Stimulated activated naive CD8-positive, alpha-beta T cell treated with anti-CD3 and anti-CD28 coated beads, Interleukin-15, Interleukin-2, amounts not matched to agents 100 ng/mL and 50 ng/mL, for 24 hours (primary cell): Measurements from ENCODE around the gene PPP1R9A.

Experiments used
- H3K27ac Mint-ChIP-seq: one replicate; pipeline ENCODE4 v1.8.0; 2021; ENCODE audit warnings: mild to moderate bottlenecking, mixed read lengths
- H3K27me3 Mint-ChIP-seq: one replicate; pipeline ENCODE4 v1.8.0; 2021; ENCODE audit warnings: mixed read lengths
- H3K36me3 Mint-ChIP-seq: one replicate; pipeline ENCODE4 v1.8.0; 2021; ENCODE audit warnings: low read depth, mixed read lengths
- H3K4me1 Mint-ChIP-seq: one replicate; pipeline ENCODE4 v1.8.0; 2021; ENCODE audit warnings: low read depth, mixed read lengths
- H3K4me3 Mint-ChIP-seq: one replicate; pipeline ENCODE4 v1.8.0; 2021; ENCODE audit warnings: mild to moderate bottlenecking, mixed read lengths
- H3K9me3 Mint-ChIP-seq: one replicate; pipeline ENCODE4 v1.8.0; 2021; ENCODE audit warnings: mixed read lengths

The PPP1R9A gene

DNA sequence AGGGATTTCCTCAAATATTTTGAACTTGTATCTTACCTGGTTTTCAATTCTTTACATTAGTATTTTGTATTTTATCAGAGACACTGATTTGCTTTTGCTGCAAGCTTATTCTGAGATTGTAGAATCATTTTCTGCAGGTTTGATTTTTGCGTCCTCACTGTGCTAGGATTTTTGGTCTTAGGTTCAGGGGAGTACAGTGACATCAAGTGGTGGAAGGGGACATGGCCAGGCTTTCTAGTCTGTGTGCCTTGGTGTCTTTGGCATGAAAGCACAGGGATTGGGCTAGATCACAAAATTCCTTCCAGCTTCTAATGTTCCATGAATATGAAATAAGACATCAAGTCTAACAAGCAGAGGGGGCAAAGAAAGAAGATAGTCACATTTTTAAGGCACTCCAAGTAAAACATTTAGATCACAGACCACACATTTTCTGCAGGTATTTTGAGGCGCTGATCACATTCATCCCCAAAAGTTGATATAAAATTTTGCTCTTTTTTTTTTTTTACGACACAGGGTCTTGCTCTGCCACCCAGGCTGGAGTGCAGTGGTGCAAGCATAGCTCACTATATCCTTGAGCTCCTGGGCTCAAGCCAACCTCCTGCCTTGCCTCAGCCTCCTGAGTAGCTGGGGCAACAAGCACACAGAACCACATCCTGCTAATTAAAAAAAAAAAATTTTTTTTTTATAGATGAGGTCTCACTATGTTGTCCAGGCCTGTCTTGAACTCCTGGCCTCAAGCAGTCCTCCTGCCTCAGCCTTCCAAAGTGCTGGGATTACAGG is 292.6 kb downstream of the PPP1R9A start:
- Mint-ChIP-seq H3K27ac (no peak overlapping the region), H3K27me3 (no peaks in the 10 kb centered on the region), H3K36me3 (no peaks in the 10 kb centered on the region), H3K4me3 (no peak overlapping the region), H3K9me3 (no peaks in the 10 kb centered on the region), H3K4me1 (no peaks in the 10 kb centered on the region)

DNA sequence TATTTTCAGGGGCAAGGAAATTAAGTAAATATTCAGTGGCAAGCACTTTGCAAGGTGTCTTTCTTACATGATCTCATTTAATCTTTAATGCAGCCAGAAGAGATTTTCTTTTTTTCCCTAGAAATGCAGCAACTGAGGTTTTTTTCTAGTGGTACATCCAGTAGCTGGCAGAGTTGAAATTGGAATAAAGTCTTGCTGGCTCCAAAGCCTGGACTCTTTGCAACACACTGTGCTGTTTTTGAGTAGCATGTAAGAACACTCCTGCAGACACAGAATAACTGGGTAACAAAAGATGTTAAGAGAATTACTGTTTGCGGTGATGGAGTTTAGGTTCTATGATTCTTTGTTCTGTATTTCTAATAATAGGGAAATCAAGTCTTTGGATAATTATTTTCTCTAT is 293.3 kb downstream of the PPP1R9A start:
- no peak overlapping the region for H3K4me3 Mint-ChIP-seq
- no peaks in the 10 kb centered on the region for H3K27me3 Mint-ChIP-seq
- no peaks in the 10 kb centered on the region for H3K9me3 Mint-ChIP-seq
- H3K36me3 Mint-ChIP-seq = no peaks in the 10 kb centered on the region
- no peaks in the 10 kb centered on the region for H3K4me1 Mint-ChIP-seq
- H3K27ac Mint-ChIP-seq = no peak overlapping the region

DNA sequence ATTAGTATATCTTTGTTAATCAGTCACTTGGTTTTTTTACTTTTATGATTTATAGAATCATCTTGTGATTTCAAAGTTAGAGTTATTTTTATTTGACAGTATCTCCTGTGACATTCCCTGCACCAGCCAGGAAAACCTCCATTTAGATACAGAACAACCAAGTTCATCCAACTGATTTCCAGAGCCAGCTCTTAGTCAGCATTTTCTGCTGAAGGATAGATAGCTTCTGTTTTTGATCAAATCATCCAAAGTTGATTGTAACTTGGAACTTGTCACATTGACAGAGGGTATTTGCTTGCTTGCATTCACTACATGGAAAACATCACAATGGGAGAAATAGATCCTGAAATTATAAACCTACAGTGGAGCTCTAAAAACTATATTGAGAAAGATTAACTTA is 294.3 kb downstream of the PPP1R9A start:
- H3K9me3 Mint-ChIP-seq = no peaks in the 10 kb centered on the region
- H3K27ac Mint-ChIP-seq = no peak overlapping the region
- no peak overlapping the region for H3K4me3 Mint-ChIP-seq
- no peaks in the 10 kb centered on the region for H3K4me1 Mint-ChIP-seq
- no peaks in the 10 kb centered on the region for H3K27me3 Mint-ChIP-seq
- no peaks in the 10 kb centered on the region for H3K36me3 Mint-ChIP-seq

DNA sequence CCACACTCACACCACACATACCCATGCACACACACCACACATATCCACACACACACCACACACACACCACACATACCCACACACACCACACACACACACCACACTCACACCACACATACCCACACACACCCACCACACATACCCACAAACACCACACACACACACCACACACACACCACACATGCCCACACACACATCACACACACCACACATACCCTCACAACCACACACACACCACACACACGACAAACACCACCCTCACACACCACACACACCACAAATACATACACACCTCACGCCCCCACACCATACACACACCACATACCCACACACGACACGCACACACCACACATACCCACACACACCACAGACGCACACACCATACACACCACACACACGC is 297.2 kb downstream of the PPP1R9A start:
- no peaks in the 10 kb centered on the region for H3K36me3 Mint-ChIP-seq
- H3K27me3 Mint-ChIP-seq = no peaks in the 10 kb centered on the region
- no peak overlapping the region for H3K4me3 Mint-ChIP-seq
- no peak overlapping the region for H3K27ac Mint-ChIP-seq
- H3K9me3 Mint-ChIP-seq = no peaks in the 10 kb centered on the region
- no peaks in the 10 kb centered on the region for H3K4me1 Mint-ChIP-seq

DNA sequence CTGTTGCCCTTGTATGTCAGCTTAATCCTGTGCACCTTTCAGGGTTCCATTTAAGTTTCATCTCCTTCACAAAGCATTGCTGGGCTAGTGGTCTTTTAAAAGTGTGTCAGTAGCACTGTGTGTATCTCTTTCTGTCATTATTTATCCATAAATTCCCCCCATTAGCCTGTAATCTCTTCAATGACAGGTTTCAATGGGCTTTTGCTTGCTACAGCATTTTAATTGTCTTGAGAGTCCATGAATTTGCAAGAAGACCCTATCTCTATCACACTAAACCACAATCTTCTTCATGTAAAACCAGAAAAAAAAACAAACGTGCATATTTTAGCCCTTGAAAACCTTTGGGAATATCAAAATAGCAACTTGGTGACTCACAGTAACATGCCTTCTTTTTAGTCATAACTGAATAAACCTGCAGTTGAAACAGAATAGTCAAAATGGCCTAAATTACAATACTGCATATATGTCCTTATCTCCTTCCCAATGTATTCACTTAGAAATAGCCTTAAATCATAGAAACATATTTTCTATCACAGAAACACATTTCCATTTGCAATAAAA is 298.4 kb downstream of the PPP1R9A start:
- Mint-ChIP-seq H3K27ac (no peak overlapping the region), H3K4me3 (no peak overlapping the region), H3K27me3 (no peaks in the 10 kb centered on the region), H3K9me3 (no peaks in the 10 kb centered on the region), H3K4me1 (no peaks in the 10 kb centered on the region), H3K36me3 (no peaks in the 10 kb centered on the region)

DNA sequence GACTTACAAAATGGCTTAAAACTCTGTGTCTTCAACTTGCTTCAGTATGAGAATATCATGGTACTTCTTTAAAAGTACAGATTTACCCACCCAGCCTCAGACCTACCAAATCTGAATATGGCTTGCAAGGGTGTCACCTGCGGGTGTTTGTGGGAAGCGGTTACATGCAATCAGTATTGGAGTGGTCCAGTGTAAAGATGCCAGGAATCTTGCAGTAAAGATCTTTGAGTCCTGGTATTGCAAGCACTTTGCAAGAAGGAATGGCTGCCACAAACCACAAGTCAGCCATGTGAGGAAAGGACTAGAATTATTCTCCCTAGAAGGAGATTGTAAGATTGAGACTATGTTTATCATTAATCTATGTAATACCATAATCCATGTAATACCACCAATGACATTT is 301.9 kb downstream of the PPP1R9A start:
- no peaks in the 10 kb centered on the region for H3K4me1 Mint-ChIP-seq
- H3K9me3 Mint-ChIP-seq = peaks cover 5% of the 10 kb centered on the region
- no peaks in the 10 kb centered on the region for H3K27me3 Mint-ChIP-seq
- no peaks in the 10 kb centered on the region for H3K36me3 Mint-ChIP-seq
- no peak overlapping the region for H3K4me3 Mint-ChIP-seq
- H3K27ac Mint-ChIP-seq = no peak overlapping the region

DNA sequence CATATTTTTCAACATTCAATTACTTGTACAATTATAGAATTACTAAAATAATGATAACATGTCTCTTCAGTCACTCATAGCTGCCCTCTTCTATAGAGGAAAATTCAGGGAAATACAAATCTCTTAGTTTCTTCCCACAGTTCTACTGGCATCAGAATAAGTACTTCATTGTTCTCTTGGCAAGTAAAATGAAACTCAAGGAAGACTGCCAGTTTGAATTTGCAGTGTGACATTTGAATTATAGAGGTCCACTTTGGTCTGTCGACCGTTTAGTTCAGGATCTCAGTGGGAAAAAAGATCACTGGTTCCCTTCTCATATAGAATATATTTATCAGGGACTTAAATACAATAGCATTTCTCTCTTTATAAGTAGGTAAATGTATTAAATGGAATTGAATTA is 302.4 kb downstream of the PPP1R9A start:
- H3K4me3 Mint-ChIP-seq = no peak overlapping the region
- peaks cover 5% of the 10 kb centered on the region for H3K9me3 Mint-ChIP-seq
- H3K36me3 Mint-ChIP-seq = no peaks in the 10 kb centered on the region
- H3K27me3 Mint-ChIP-seq = no peaks in the 10 kb centered on the region
- no peaks in the 10 kb centered on the region for H3K4me1 Mint-ChIP-seq
- H3K27ac Mint-ChIP-seq = no peak overlapping the region

DNA sequence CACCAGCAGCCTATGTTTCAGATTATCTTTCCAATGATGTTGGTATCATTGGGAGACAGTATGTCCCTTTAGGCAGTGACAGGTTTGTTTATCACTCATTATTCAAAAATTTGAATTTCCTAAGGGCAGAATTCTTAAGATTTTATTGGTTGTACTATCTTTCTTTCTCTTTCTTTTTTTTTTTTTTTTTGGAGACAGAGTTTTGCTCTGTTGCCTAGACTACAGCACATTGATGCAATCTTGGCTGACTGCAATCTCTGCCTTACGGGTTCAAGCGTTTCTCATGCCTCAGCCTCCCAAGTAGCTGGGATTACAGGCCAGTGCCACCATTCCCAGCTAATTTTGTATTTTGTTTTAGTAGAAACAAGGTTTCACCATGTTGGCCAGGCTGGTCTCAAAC is 305.8 kb downstream of the PPP1R9A start:
- Mint-ChIP-seq H3K4me1 (no peaks in the 10 kb centered on the region), H3K36me3 (no peaks in the 10 kb centered on the region), H3K4me3 (no peak overlapping the region), H3K27me3 (peaks cover 1% of the 10 kb centered on the region), H3K27ac (no peak overlapping the region), H3K9me3 (peaks cover 9% of the 10 kb centered on the region)

DNA sequence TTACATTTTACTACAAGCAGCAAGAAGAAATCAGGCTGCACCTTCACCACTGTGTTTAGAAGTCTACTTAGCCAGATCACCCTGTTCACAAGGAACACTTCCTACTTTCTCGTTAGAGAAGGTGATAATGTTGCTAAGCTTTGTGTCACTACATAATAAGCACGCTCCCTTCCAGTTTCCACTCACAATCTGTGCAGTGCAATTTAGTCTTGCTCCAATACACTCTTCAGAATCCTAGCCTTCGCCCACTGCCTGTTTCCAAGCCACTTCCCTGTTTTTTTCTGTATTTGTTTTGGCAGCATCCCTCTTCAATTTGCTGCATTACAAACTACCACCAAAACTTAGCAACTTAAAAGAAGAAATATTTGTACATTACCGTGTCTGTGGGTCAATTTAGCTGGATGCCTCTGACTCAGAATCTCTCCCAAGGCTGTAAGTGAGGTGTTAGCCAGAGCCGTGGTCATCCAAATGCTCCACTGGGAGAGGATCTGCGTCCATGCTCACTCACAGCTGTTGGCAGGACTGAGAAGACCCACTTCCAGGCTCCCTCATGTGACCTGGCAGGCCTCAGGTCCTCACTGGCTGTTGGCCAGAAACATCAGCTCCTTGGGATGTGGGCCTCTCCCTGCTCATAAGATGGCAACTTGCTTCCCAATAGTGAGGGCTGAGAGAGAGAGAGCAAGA is 306.6 kb downstream of the PPP1R9A start:
- H3K27me3 Mint-ChIP-seq = peaks cover 2% of the 10 kb centered on the region
- H3K4me1 Mint-ChIP-seq = no peaks in the 10 kb centered on the region
- H3K27ac Mint-ChIP-seq = no peak overlapping the region
- H3K4me3 Mint-ChIP-seq = no peak overlapping the region
- H3K36me3 Mint-ChIP-seq = no peaks in the 10 kb centered on the region
- H3K9me3 Mint-ChIP-seq = peaks cover 9% of the 10 kb centered on the region

DNA sequence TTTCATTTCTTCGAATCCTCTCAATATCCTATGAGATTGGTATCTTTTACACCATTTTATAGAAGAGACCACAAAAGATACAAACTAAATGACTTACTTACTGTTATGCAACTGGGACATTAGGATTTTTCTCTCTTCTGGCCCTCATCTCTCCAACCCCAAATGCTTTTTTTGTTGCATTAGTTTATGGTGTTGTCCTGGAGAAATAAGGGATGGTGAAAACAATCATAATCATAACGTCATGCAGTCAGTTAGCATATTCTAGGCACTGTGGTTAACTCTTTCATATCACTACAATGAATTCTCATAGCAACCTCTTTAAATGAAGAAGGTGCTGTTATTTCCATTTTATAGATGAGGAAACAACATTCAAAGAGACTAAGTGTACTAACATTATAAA is 312.3 kb downstream of the PPP1R9A start:
- Mint-ChIP-seq H3K36me3 (no peaks in the 10 kb centered on the region), H3K27me3 (peaks cover 15% of the 10 kb centered on the region), H3K4me3 (no peak overlapping the region), H3K9me3 (peaks cover 4% of the 10 kb centered on the region), H3K4me1 (no peaks in the 10 kb centered on the region), H3K27ac (no peak overlapping the region)

DNA sequence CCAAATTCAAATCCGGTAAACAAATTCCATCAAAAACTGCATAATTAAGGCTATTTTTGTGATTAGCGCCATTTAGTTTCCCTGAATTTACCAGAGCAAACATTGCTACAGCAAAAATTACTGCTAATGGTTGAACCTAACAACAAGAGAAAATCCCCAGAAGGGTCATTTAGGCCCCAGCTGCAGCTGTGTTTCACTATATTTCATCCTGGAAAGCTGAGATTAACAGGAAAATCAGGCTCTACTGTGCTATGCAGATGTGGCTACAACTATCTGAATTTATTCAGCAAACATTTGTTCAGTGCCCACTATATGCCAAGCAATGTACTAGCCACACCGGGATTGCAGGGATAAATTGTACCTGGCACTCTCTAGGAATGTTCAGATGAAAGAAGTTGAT is 312.9 kb downstream of the PPP1R9A start:
- H3K36me3 Mint-ChIP-seq = no peaks in the 10 kb centered on the region
- no peak overlapping the region for H3K27ac Mint-ChIP-seq

DNA sequence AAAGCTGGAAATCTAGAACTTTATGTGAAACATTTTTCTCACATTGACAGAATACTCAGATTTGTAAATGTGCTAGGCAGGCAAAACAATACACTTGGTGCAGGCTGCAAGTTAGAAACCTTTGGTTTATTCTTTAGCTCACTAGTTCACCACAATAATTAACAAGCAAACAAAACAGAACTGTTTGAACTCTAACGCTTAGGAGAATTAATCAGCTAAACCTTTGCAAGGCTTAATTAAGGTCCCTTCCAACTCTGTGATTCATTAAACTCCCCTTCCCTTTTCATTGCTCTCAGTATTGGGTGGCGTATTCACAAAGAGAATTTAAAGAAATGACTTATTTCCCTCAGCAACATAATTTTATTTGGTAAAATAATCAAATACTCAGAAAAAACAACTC is 317.9 kb downstream of the PPP1R9A start:
- peaks cover 21% of the 10 kb centered on the region for H3K27me3 Mint-ChIP-seq

More for the DNA sequence above, 312.9 kb downstream of the PPP1R9A start:
- Mint-ChIP-seq H3K27me3 (peaks cover 15% of the 10 kb centered on the region), H3K4me1 (no peaks in the 10 kb centered on the region), H3K4me3 (no peak overlapping the region), H3K9me3 (peaks cover 4% of the 10 kb centered on the region)

DNA sequence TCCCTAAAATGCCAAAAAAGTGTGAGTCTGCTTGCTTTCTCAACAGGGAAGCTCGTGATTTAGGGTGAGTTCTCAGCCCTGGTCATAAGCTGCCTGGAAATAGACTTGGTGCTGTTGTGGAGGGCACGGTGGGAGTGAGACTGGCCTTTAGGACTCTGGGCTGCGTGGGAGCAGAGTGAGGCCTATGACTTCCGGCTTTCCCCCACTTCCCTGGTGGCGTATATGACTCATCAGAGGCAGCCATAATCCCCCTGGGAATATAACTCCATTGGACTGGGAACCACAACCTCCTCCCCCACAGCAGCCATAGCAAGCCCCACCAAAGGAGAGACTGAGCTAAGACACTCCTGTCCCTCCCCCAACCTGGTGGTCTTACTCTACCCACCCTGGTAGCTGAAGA is 321.9 kb downstream of the PPP1R9A start:
- Mint-ChIP-seq H3K36me3 (no peaks in the 10 kb centered on the region), H3K27ac (no peak overlapping the region), H3K27me3 (peaks cover 9% of the 10 kb centered on the region), H3K9me3 (no peaks in the 10 kb centered on the region), H3K4me3 (no peak overlapping the region), H3K4me1 (no peaks in the 10 kb centered on the region)

More for the DNA sequence above, 317.9 kb downstream of the PPP1R9A start:
- Mint-ChIP-seq H3K27ac (no peak overlapping the region), H3K36me3 (no peaks in the 10 kb centered on the region), H3K4me3 (no peak overlapping the region), H3K9me3 (no peaks in the 10 kb centered on the region), H3K4me1 (no peaks in the 10 kb centered on the region)

DNA sequence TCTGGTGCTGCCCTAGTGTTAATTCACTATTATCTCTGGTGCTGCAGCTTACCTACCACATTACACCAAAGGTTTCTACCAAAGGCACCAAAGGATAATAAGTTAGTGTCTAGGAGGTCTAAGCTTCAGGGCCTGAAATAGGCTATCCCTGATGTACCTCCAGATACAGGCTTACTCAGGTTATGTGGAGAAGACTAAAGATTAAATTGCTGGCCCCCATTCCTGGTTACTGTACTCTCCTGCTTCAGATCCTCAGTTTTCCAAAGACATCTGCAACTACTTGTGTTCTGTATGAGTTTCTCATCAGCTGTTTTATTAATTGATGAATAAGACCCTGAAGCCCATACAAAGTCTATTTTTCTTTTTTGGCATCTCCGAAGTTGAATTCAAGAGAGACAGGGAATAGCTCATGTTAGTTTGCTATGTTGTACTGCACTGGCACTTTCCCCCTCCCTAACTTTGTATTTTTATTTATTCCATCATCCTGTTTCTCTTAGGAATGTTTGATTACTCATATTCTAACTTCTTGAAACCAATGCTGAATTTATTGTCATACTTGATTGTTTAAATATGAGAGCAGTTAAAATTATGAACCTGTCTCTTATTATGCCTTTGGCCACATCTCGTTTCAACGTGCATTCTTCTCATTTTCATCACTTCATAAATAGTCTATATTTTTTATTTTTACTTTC is 331.0 kb downstream of the PPP1R9A start:
- no peaks in the 10 kb centered on the region for H3K4me1 Mint-ChIP-seq
- no peak overlapping the region for H3K4me3 Mint-ChIP-seq
- H3K27ac Mint-ChIP-seq = no peak overlapping the region
- H3K36me3 Mint-ChIP-seq = no peaks in the 10 kb centered on the region
- no peaks in the 10 kb centered on the region for H3K27me3 Mint-ChIP-seq
- no peaks in the 10 kb centered on the region for H3K9me3 Mint-ChIP-seq

DNA sequence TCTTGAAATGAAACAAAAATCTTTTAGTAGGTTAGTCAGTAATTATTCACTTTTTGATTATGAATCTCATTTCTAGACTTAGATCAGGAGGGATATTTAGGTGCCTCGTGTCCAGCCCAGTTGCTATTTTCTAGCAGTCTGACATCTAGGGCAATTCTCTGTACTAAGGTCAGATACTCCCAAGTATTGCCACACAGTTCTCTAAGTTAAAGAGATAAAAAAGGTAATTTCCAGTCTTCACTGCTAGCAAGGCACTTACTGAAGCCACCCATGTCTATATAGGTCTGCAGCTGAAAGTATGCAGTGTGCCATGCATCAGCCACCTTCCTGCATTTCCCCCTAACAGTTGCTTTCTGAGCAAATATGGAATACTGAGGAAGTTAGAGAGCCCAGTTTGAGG is 333.5 kb downstream of the PPP1R9A start:
- H3K27me3 Mint-ChIP-seq = no peaks in the 10 kb centered on the region
- H3K36me3 Mint-ChIP-seq = no peaks in the 10 kb centered on the region
- H3K4me3 Mint-ChIP-seq = no peak overlapping the region
- no peak overlapping the region for H3K27ac Mint-ChIP-seq
- H3K9me3 Mint-ChIP-seq = no peaks in the 10 kb centered on the region
- H3K4me1 Mint-ChIP-seq = no peaks in the 10 kb centered on the region
